Measurements from ENCODE around the gene BLM. TPM values are rescaled to one million over a fixed set of nuclear protein-coding genes. Genes with fewer than 3 reads are reported as not detected.

The BLM gene
- total and polyA plus RNA-seq, 4 donors, result 2.2 to 8.7 (median 3.8) TPM

DNA sequence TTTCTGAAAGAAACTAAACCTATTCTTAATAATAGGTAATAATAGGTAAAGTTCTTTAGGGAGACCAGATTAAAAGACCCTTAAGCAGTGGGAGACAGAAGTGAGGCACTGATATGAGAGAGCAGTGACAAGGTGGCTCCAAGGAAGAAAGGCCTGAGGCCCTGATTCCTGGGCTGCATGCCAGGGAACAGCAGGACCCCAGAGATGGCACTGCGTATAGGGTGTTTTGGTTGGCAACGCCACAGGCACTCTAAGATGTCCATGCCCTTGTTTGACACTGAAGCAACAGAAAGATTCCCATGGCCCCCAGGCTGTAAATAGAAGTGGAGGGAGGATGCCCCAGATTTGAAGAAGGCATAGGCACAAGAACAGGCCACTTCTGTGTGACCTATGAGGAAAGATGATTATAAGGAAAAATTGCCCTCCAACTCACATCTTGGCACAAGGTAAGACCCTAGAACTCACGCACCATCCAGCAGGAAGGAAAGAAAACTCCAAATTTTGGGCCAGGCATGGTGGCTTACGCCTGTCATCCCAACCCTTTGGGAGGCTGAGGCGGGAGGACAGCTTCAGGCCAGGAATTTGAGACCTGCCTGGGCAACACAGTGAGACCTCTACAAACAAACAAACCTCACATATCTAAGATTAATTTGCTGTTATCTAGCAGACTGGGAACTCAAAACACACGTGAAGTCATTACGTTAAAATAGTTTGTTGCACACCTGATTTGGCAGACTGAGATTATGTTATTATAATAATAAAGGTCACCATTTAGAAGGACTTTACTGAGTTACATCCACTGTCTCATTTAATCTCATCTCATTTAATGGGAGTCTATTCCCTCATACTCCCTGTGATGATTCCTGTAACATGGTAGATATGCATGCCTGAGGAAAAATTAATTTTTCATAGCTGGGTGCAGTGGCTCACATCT is 10.5 kb upstream of the BLM start:
- WGBS, 2 donors, result 92 to 96% methylated on average over 7 of the region's 7 CpGs
- H3K4me3 ChIP-seq, result no peak overlapping the region
- TF ChIP-seq, protein P1, sequence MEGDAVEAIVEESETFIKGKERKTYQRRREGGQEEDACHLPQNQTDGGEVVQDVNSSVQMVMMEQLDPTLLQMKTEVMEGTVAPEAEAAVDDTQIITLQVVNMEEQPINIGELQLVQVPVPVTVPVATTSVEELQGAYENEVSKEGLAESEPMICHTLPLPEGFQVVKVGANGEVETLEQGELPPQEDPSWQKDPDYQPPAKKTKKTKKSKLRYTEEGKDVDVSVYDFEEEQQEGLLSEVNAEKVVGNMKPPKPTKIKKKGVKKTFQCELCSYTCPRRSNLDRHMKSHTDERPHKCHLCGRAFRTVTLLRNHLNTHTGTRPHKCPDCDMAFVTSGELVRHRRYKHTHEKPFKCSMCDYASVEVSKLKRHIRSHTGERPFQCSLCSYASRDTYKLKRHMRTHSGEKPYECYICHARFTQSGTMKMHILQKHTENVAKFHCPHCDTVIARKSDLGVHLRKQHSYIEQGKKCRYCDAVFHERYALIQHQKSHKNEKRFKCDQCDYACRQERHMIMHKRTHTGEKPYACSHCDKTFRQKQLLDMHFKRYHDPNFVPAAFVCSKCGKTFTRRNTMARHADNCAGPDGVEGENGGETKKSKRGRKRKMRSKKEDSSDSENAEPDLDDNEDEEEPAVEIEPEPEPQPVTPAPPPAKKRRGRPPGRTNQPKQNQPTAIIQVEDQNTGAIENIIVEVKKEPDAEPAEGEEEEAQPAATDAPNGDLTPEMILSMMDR (IDR thresholded peaks at IDR 0.05; ENCODE audit: control extremely low read depth, extremely low read depth), result no peak
- H3K4me1 ChIP-seq (ENCODE audit: control insufficient read depth in 5 of 5, insufficient read depth in 5 of 5, low read length in 5 of 5), result peaks cover 0 to 3% (median 0%) of the 10 kb centered on the region in 5 donors
- H3K27ac ChIP-seq (ENCODE audit: low read depth in 1 of 2, low read length in 1 of 2), result no peak overlapping the region
- H3K9me3 ChIP-seq (ENCODE audit: control insufficient read depth in 4 of 4, insufficient read depth in 3 of 4, low read length in 3 of 4), result no peaks in the 10 kb centered on the region
- no peak for DNase-seq
- no peaks in the 10 kb centered on the region for H3K27me3 ChIP-seq (ENCODE audit: control insufficient read depth in 3 of 3, insufficient read depth in 3 of 3, low read length in 2 of 3)
- no peak overlapping the region for H3K9ac ChIP-seq (ENCODE audit: insufficient read depth in 1 of 2, low read length in 2 of 2)
- no peaks in the 10 kb centered on the region for H3K36me3 ChIP-seq (ENCODE audit: control insufficient read depth in 4 of 4, insufficient read depth in 4 of 4, low read length in 4 of 4)
- no peak for ATAC-seq (ENCODE audit: insufficient read depth, low FRiP score)

DNA sequence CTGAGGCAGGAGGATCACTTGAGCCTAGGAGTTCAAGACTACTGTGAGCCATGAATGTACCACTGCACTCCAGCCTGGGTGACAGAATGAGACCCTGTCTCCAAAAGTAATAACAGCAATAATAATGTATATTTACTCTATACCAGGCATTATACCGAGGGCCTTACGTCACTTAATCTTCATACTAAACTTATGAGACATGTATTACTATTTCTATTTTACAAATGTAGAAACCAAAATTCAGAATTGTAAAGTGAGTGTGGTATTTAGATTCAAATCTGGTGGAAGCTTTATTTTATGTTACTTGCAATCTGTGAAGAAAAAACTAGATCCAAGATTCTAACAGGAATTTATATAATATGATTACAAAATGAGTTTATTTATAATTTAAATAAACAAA is 9.7 kb upstream of the BLM start:
- Histone ChIP-seq H3K9me3 (ENCODE audit: control insufficient read depth in 4 of 4, insufficient read depth in 3 of 4, low read length in 3 of 4) (no peaks in the 10 kb centered on the region), H3K27me3 (ENCODE audit: control insufficient read depth in 3 of 3, insufficient read depth in 3 of 3, low read length in 2 of 3) (no peaks in the 10 kb centered on the region), H3K4me1 (ENCODE audit: control insufficient read depth in 5 of 5, insufficient read depth in 5 of 5, low read length in 5 of 5) (peaks cover 0 to 3% (median 0%) of the 10 kb centered on the region in 5 donors), H3K36me3 (ENCODE audit: control insufficient read depth in 4 of 4, insufficient read depth in 4 of 4, low read length in 4 of 4) (no peaks in the 10 kb centered on the region), H3K27ac (ENCODE audit: low read depth in 1 of 2, low read length in 1 of 2) (no peak overlapping the region), H3K9ac (ENCODE audit: insufficient read depth in 1 of 2, low read length in 2 of 2) (no peak overlapping the region), H3K4me3 (no peak overlapping the region)
- TF ChIP-seq, protein P1 (IDR thresholded peaks at IDR 0.05; ENCODE audit: control extremely low read depth, extremely low read depth), result no peak
- ATAC-seq (ENCODE audit: insufficient read depth, low FRiP score) (no peak), DNase-seq (no peak)
- WGBS, 2 donors, result 94 to 95% methylated on average over 2 of the region's 2 CpGs

DNA sequence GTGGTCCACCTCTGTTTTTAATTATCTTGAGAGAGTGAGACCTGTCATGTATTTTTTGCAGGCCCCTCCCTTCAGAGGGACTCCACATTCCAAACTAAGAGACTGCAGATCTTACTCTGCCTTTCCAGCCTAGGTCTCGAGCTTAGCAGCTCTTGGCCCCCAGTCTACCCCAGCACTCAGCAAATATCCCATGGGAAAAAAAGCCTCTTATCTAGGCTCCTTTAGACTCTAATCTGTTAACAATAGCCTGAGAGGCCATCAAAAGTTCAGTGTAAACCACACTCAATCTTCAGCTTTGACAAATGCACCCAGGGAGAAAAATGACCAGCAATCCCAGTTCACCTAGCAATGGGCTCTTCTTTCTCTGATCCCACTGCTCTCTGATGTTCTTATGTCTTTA is 8.6 kb upstream of the BLM start:
- Histone ChIP-seq H3K36me3 (ENCODE audit: control insufficient read depth in 4 of 4, insufficient read depth in 4 of 4, low read length in 4 of 4) (no peaks in the 10 kb centered on the region), H3K4me1 (ENCODE audit: control insufficient read depth in 5 of 5, insufficient read depth in 5 of 5, low read length in 5 of 5) (peaks cover 0 to 3% (median 0%) of the 10 kb centered on the region in 5 donors), H3K4me3 (no peak overlapping the region), H3K27me3 (ENCODE audit: control insufficient read depth in 3 of 3, insufficient read depth in 3 of 3, low read length in 2 of 3) (no peaks in the 10 kb centered on the region), H3K9me3 (ENCODE audit: control insufficient read depth in 4 of 4, insufficient read depth in 3 of 4, low read length in 3 of 4) (no peaks in the 10 kb centered on the region), H3K27ac (ENCODE audit: low read depth in 1 of 2, low read length in 1 of 2) (no peak overlapping the region), H3K9ac (ENCODE audit: insufficient read depth in 1 of 2, low read length in 2 of 2) (no peak overlapping the region)
- ATAC-seq (ENCODE audit: insufficient read depth, low FRiP score), result no peak
- TF ChIP-seq, protein P1 (IDR thresholded peaks at IDR 0.05; ENCODE audit: control extremely low read depth, extremely low read depth), result no peak
- 51 to 82% methylated on average over 1 of the region's 1 CpG for WGBS, 2 donors
- no peak for DNase-seq

All from lung (tissue), 12 donors.